OCI-LY1 (cell line): ENCODE measurements around the gene OSBPL5.

ENCODE experiments used
- H2AFZ ChIP-seq: fragments of 200-600 bp; sonication (generic), shearing (Covaris generic); 2 replicates; pipeline ENCODE4 v1.6.0; 2014; ENCODE audit warnings: antibody characterized with exemption, mild to moderate bottlenecking, low read length
- H3F3A ChIP-seq: fragments of 200-600 bp; sonication (generic), shearing (Covaris generic); 2 replicates; pipeline ENCODE4 v1.6.0; 2014; ENCODE audit warnings: mild to moderate bottlenecking, antibody characterized with exemption, low read length, moderate library complexity; ENCODE audit not compliant: insufficient read depth
- H3K27ac ChIP-seq: fragments of 200-600 bp; sonication (generic); 2 replicates; pipeline ENCODE4 v1.5.1; 2014; ENCODE audit warnings: low read length, mixed run types, mild to moderate bottlenecking, low read depth; ENCODE audit not compliant: poor library complexity, severe bottlenecking
- H3K27me3 ChIP-seq: fragments of 200-600 bp; sonication (generic); 2 replicates; pipeline ENCODE4 v1.6.0; 2014; ENCODE audit warnings: antibody characterized with exemption, mild to moderate bottlenecking, low read length, moderate library complexity; ENCODE audit not compliant: insufficient read depth
- H3K36me3 ChIP-seq: fragments of 200-600 bp; sonication (generic); 2 replicates; pipeline ENCODE4 v1.6.1; 2014; ENCODE audit warnings: mild to moderate bottlenecking, antibody characterized with exemption, low read length, moderate library complexity, mixed read lengths; ENCODE audit not compliant: insufficient read depth
- H3K4me1 ChIP-seq: fragments of 200-600 bp; sonication (generic); 2 replicates; pipeline ENCODE4 v1.5.1; 2014; ENCODE audit warnings: mild to moderate bottlenecking, low read length, moderate library complexity; ENCODE audit not compliant: insufficient read depth, severe bottlenecking
- H3K4me2 ChIP-seq: fragments of 200-600 bp; sonication (generic), shearing (Covaris generic); 2 replicates; pipeline ENCODE4 v1.6.1; 2014; ENCODE audit warnings: low read length
- H3K4me3 ChIP-seq: fragments of 200-600 bp; sonication (generic); 2 replicates; pipeline ENCODE4 v1.5.1; 2014; ENCODE audit warnings: low read length, low read depth, mild to moderate bottlenecking, mixed read lengths; ENCODE audit not compliant: poor library complexity, severe bottlenecking
- H3K79me2 ChIP-seq: fragments of 200-600 bp; shearing (Covaris generic); 2 replicates; pipeline ENCODE4 v1.6.1; 2016; ENCODE audit warnings: mixed run types, low read length, mixed read lengths; ENCODE audit not compliant: insufficient read depth
- H3K9ac ChIP-seq: fragments of 200-600 bp; sonication (generic), shearing (Covaris generic); 2 replicates; pipeline ENCODE4 v1.6.1; 2014; ENCODE audit warnings: mild to moderate bottlenecking, low read length, mixed read lengths
- H3K9me2 ChIP-seq: fragments of 200-600 bp; sonication (generic), shearing (Covaris generic); 2 replicates; pipeline ENCODE4 v1.6.1; 2014; ENCODE audit warnings: low read depth, mild to moderate bottlenecking, low read length, mixed read lengths
- H3K9me3 ChIP-seq: fragments of 200-600 bp; shearing (Covaris generic); 2 replicates; pipeline ENCODE4 v1.6.1; 2014; ENCODE audit warnings: low read length, mixed read lengths
- H4K20me1 ChIP-seq: fragments of 200-600 bp; sonication (generic), shearing (Covaris generic); 2 replicates; pipeline ENCODE4 v1.6.0; 2016; ENCODE audit warnings: mild to moderate bottlenecking, low read length; ENCODE audit not compliant: insufficient read depth
- EZH2 ChIP-seq: fragments of 200-600 bp; sonication (generic), shearing (Covaris generic); IDR thresholded peaks from 2 replicates; pipeline ENCODE4 v1.8.0; 2017; ENCODE audit warnings: borderline replicate concordance, mixed run types, mild to moderate bottlenecking, antibody characterized with exemption, low read length, moderate library complexity, mixed read lengths
- TF ChIP-seq, protein P1 (sequence below): fragments of 200-600 bp; sonication (generic), shearing (Covaris generic); IDR thresholded peaks from 2 replicates; pipeline ENCODE4 v1.5.1; 2017; ENCODE audit warnings: mild to moderate bottlenecking, antibody characterized with exemption, low read length, moderate library complexity, mixed read lengths

OSBPL5 gene

DNA sequence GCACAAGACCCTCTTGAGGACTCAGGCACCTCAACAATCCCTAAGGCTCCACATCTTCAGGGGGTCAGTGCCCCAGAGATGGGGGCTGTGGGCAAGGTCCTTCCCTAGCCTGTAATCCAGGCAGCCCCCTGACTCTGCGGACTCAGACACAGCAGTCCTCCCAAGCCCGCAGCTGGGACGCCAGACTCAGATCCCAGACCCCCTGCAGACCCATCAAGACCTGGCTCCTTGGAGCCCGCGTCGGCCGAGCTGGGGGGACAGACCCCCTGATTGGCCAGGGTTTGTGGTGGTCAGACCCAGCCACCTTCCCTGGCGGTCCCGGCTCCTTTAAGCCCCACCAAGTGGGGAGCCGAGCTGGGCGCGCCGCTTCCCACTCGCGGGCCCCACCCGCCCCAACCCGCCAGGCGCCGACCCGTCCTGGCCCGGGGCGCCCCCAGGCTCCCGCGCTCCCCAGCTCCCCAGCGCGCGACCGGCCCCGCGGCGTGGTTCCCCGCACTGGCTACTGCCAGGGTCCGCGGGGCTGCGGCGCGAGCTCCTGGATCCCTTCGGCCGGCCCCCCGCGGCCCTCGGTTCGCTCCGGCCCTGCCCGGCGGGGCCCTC is 458 bp downstream of the OSBPL5 start:
- H3K79me2 ChIP-seq: no peaks in the 10 kb centered on the region

DNA sequence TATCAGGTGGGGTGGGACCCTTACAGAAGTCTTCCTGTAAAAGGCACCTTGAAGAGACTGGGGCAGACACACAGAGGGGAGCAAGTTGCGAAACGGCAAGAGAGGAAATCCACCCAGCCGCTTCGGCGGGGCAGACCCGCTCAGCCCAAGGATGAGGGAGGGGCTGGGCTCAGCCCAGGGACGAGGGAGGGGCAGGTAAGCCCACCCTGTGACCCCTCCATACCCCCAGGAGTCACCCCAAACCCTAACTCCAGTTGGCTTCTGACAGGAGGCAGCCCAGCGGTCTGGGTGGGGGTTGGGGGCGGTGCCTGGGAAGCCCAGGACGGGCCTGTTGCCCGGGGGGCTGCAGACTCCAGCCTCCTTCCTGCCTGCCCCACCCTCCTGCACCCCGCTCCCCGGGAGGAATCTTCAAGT is 965 bp downstream of the OSBPL5 start:
- H3K4me1 ChIP-seq: no peaks in the 10 kb centered on the region
- no peak overlapping the region for H3K27ac ChIP-seq
- H3K79me2 ChIP-seq: no peaks in the 10 kb centered on the region
- no peak overlapping the region for H3K4me3 ChIP-seq
- no peak overlapping the region for H2AFZ ChIP-seq
- no peak overlapping the region for H3K4me2 ChIP-seq
- H3K27me3 ChIP-seq: peaks cover 3% of the 10 kb centered on the region; the same call in 1 of the 2 replicates
- TF ChIP-seq EZH2: no peak
- TF ChIP-seq, protein P1, sequence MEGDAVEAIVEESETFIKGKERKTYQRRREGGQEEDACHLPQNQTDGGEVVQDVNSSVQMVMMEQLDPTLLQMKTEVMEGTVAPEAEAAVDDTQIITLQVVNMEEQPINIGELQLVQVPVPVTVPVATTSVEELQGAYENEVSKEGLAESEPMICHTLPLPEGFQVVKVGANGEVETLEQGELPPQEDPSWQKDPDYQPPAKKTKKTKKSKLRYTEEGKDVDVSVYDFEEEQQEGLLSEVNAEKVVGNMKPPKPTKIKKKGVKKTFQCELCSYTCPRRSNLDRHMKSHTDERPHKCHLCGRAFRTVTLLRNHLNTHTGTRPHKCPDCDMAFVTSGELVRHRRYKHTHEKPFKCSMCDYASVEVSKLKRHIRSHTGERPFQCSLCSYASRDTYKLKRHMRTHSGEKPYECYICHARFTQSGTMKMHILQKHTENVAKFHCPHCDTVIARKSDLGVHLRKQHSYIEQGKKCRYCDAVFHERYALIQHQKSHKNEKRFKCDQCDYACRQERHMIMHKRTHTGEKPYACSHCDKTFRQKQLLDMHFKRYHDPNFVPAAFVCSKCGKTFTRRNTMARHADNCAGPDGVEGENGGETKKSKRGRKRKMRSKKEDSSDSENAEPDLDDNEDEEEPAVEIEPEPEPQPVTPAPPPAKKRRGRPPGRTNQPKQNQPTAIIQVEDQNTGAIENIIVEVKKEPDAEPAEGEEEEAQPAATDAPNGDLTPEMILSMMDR: no peak
- no peaks in the 10 kb centered on the region for H3K9me2 ChIP-seq
- H4K20me1 ChIP-seq: no peaks in the 10 kb centered on the region
- no peaks in the 10 kb centered on the region for H3K36me3 ChIP-seq
- no peaks in the 10 kb centered on the region for H3K9me3 ChIP-seq
- no peak overlapping the region for H3K9ac ChIP-seq
- H3F3A ChIP-seq: no peaks in the 10 kb centered on the region

More for the DNA sequence above, 458 bp downstream of the OSBPL5 start:
- Histone ChIP-seq H3K4me3 (no peak overlapping the region), H2AFZ (no peak overlapping the region), H3K9ac (no peak overlapping the region), H3K27me3 (peaks cover 3% of the 10 kb centered on the region; the same call in 1 of the 2 replicates), H3K4me1 (no peaks in the 10 kb centered on the region), H3K36me3 (no peaks in the 10 kb centered on the region), H3K9me2 (no peaks in the 10 kb centered on the region), H4K20me1 (no peaks in the 10 kb centered on the region), H3F3A (no peaks in the 10 kb centered on the region), H3K27ac (no peak overlapping the region), H3K9me3 (no peaks in the 10 kb centered on the region), H3K4me2 (no peak overlapping the region)
- TF ChIP-seq, protein P1: no peak
- TF ChIP-seq EZH2: no peak

DNA sequence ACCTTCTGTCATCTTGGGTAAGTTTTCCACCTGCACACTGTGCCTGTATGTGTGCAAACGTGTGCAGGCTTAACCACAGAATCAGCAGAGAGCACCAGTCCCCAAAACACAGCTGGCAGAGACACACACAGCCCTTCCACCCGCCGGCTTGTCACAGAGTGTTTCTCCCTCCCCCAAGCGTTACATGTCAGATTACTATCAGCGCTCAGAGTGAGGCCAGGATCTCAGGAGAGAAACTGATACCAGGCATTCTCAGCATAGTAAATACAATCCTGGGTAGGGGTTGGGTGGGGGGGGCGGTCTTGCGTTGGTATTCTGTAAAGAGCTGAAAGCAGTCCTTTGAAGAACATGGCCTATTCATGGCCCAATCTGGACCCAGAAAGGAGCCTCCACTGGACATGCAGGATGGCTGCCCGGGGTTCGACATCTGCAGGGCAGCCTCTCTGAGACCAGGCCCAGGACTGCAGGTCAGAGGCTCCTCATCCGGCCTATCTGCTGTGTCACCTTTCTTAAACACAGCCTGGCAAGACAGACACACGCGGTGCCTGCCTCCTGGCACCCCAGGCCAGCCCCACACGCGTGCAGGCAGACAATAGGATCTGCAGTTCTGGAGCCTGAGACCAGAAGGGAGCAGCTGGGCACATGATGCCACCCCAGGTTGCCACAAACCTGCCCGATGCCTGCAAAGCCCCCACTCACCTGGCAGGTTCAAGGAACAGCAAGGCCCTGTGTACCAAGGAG is 1.7 kb downstream of the OSBPL5 start:
- no peaks in the 10 kb centered on the region for H3K4me1 ChIP-seq
- no peak overlapping the region for H2AFZ ChIP-seq
- peaks cover 3% of the 10 kb centered on the region; the same call in 1 of the 2 replicates for H3K27me3 ChIP-seq
- no peaks in the 10 kb centered on the region for H3K79me2 ChIP-seq
- H3K36me3 ChIP-seq: no peaks in the 10 kb centered on the region
- H4K20me1 ChIP-seq: no peaks in the 10 kb centered on the region
- H3F3A ChIP-seq: no peaks in the 10 kb centered on the region
- H3K9me2 ChIP-seq: no peaks in the 10 kb centered on the region
- H3K4me2 ChIP-seq: no peak overlapping the region
- no peak for TF ChIP-seq EZH2
- TF ChIP-seq, protein P1: no peak
- no peak overlapping the region for H3K4me3 ChIP-seq
- no peak overlapping the region for H3K9ac ChIP-seq
- H3K9me3 ChIP-seq: no peaks in the 10 kb centered on the region
- no peak overlapping the region for H3K27ac ChIP-seq
